Common myeloid progenitor, CD34-positive (primary cell): Measurements from ENCODE around the gene GGPS1.

Source experiments
- CTCF ChIA-PET: fragments of 350-600 bp; sonication (Branson Sonifier 250); formaldehyde crosslinking; loops from one replicate; lab custom pipeline; 2021; ENCODE audit warnings: antibody characterized with exemption; lab: Charles Lee
- POLR2A ChIA-PET: fragments of 350-600 bp; sonication (Branson Sonifier 250); formaldehyde crosslinking; loops from one replicate; lab custom pipeline; 2021; ENCODE audit warnings: antibody characterized with exemption; lab: Charles Lee
- DNase-seq, 3 donors: peaks; one replicate each; pipeline versions ENCODE4 v3.0.0 to v3.0.0-alpha.2; 2013
- H3K27ac ChIP-seq, 2 experiments: 1 replicate in 1 of 2; 2 replicates in 1 of 2; pipeline ENCODE4 v1.7.0; 2013; ENCODE audit warnings: inconsistent platforms in 2 of 2, low read length in 2 of 2, mild to moderate bottlenecking in 2 of 2, low read depth in 1 of 2, moderate library complexity in 1 of 2; ENCODE audit not compliant: severe bottlenecking in 2 of 2, insufficient read depth in 1 of 2, poor library complexity in 1 of 2
- H3K27me3 ChIP-seq, 5 experiments: replicated peaks in 2 of 5; 1 replicate in 3 of 5; 2 replicates in 2 of 5; pipeline versions ENCODE4 v1.6.1 to v1.7.0; 2013; ENCODE audit warnings: low read length in 4 of 5, mild to moderate bottlenecking in 2 of 5, moderate library complexity in 2 of 5, inconsistent platforms in 1 of 5; ENCODE audit not compliant: insufficient read depth in 5 of 5, control insufficient read depth in 4 of 5
- H3K36me3 ChIP-seq, 4 experiments: 1 replicate in 2 of 4; 2 replicates in 2 of 4; pipeline versions ENCODE4 v1.6.1 to v1.7.0; 2013; ENCODE audit warnings: low read length in 3 of 4, control low read depth in 1 of 4, mild to moderate bottlenecking in 1 of 4; ENCODE audit not compliant: control insufficient read depth in 4 of 4, insufficient read depth in 4 of 4
- H3K4me1 ChIP-seq, 4 experiments: 1 replicate in 3 of 4; 2 replicates in 1 of 4; pipeline versions ENCODE4 v1.6.1 to v1.7.1; 2013; ENCODE audit warnings: low read length in 3 of 4, mild to moderate bottlenecking in 3 of 4, control low read depth in 1 of 4, inconsistent platforms in 1 of 4, moderate library complexity in 1 of 4; ENCODE audit not compliant: control insufficient read depth in 4 of 4, insufficient read depth in 4 of 4; ENCODE audit errors: control extremely low read depth in 1 of 4
- H3K4me3 ChIP-seq, 7 experiments: 1 replicate in 4 of 7; 2 replicates in 3 of 7; pipeline versions ENCODE4 v1.5.1 to v1.7.0; 2013; ENCODE audit warnings: mild to moderate bottlenecking in 7 of 7, low read length in 6 of 7, moderate library complexity in 6 of 7, inconsistent platforms in 2 of 7, low read depth in 2 of 7, control low read depth in 1 of 7; ENCODE audit not compliant: insufficient read depth in 4 of 7, control insufficient read depth in 1 of 7; ENCODE audit errors: extremely low read depth in 1 of 7
- H3K9me3 ChIP-seq, 5 experiments: 1 replicate in 4 of 5; 2 replicates in 1 of 5; pipeline versions ENCODE4 v1.6.1 to v1.7.1; 2013; ENCODE audit warnings: low read length in 4 of 5, mild to moderate bottlenecking in 2 of 5, inconsistent platforms in 1 of 5, low read depth in 1 of 5, moderate library complexity in 1 of 5; ENCODE audit not compliant: control insufficient read depth in 4 of 5, insufficient read depth in 2 of 5; ENCODE audit errors: control extremely low read depth in 1 of 5
- WGBS: methylation state at CpG from one replicate; pipeline ENCODE4 v1.1.5; 2013; ENCODE audit not compliant: insufficient coverage; 5-methylcytosine and 5-hydroxymethylcytosine counted together

GGPS1 gene

DNA sequence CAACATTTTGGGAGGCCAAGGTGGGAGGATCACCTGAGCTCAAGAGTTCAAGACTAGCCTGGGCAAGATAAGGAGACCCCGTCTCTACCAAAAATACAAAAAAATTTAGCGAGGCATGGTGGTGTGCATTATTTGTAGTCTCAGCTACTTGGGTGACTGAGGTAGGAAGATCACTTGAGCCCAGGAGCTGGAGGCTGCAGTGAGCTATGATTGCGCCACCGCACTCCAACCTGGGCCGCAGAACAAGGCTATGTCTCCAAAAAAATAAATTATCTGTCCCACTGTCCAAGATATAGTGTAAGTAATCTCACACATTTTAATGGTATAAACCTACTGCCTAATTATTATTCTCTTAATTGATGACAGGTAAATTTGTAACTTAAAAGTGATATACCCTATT is 13.2 kb upstream of the GGPS1 start:
- 100% methylated on average over 2 of the region's 5 CpGs for WGBS
- Histone ChIP-seq H3K27me3 (no peaks in the 10 kb centered on the region), H3K36me3 (peaks cover 7 to 22% (median 11%) of the 10 kb centered on the region in 4 experiments), H3K9me3 (no peaks in the 10 kb centered on the region), H3K4me1 (peaks cover 0 to 13% (median 6%) of the 10 kb centered on the region in 4 experiments), H3K4me3 (no peak overlapping the region), H3K27ac (no peak overlapping the region)
- no peak for DNase-seq
- POLR2A ChIA-PET: no interaction called here
- CTCF ChIA-PET: interaction anchor here (1.0 to 2.1 kb wide), 4 partner anchors 8 to 40 kb away, joined by 3 to 5 read pairs (median 3); no protein-coding TSS in a partner anchor

DNA sequence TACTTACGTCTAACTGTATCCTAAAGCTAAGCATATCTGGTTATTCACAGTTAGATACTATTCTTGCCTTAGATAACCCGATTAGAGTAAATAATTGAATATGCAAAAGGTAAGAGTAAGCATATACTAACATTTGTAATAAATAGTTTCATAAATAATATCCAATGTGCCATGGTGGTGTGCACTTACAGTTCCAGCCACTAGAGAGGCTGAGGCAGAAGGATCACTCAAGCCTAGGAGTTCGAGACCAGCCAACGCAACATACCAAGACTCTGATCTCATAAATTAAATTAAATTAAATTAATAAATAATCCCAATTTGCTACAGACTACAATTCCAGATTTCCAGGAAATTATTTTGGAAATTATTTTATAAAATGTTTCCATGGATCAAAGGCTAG is 12.6 kb upstream of the GGPS1 start:
- H3K27ac ChIP-seq: no peak overlapping the region
- no peaks in the 10 kb centered on the region for H3K9me3 ChIP-seq
- DNase-seq: no peak
- ChIA-PET POLR2A (no interaction called here), CTCF (interaction anchor here (1.1 to 2.1 kb wide), 3 partner anchors 9 to 15 kb away, joined by 3 to 5 read pairs (median 3); no protein-coding TSS in a partner anchor)
- WGBS: no CpG with 5 or more reads among the region's 4 CpGs
- H3K4me1 ChIP-seq: peaks cover 0 to 13% (median 5%) of the 10 kb centered on the region in 4 experiments
- H3K36me3 ChIP-seq: peaks cover 7 to 25% (median 11%) of the 10 kb centered on the region in 4 experiments
- no peak overlapping the region for H3K4me3 ChIP-seq
- no peaks in the 10 kb centered on the region for H3K27me3 ChIP-seq

DNA sequence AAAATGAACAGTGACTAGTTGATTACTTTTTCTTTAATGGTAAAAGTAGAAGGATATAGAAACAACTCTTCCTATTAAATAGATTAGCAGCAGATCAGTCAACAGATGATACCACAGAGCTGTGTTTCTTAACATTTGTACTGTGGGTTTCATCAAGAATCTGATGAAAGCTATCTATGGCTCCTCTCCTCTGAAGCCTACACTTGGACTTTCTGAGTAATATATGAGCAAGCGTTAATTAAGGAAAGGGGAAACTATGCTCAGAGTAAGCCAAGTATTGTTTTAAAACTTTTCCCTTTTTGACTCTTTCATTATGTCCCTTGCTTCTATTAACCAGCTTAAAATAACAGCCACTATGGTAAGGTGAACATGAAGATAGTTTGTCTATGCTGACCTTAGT is 11.2 kb upstream of the GGPS1 start:
- H3K36me3 ChIP-seq: peaks cover 0 to 25% (median 13%) of the 10 kb centered on the region in 4 experiments
- WGBS: no CpG with 5 or more reads among the region's 1 CpG
- H3K27ac ChIP-seq: no peak overlapping the region
- DNase-seq: no peak
- H3K9me3 ChIP-seq: no peaks in the 10 kb centered on the region
- peaks cover 0 to 13% (median 4%) of the 10 kb centered on the region in 4 experiments for H3K4me1 ChIP-seq
- H3K4me3 ChIP-seq: no peak overlapping the region
- H3K27me3 ChIP-seq: no peaks in the 10 kb centered on the region
- ChIA-PET POLR2A (interaction anchor here (0.7 kb wide), 1 partner anchor 58 kb away, joined by 3 read pairs; no protein-coding TSS in a partner anchor), CTCF (interaction anchor here (1.2 to 1.5 kb wide), 2 partner anchors 14 to 47 kb away, joined by 3 read pairs; no protein-coding TSS in a partner anchor)

DNA sequence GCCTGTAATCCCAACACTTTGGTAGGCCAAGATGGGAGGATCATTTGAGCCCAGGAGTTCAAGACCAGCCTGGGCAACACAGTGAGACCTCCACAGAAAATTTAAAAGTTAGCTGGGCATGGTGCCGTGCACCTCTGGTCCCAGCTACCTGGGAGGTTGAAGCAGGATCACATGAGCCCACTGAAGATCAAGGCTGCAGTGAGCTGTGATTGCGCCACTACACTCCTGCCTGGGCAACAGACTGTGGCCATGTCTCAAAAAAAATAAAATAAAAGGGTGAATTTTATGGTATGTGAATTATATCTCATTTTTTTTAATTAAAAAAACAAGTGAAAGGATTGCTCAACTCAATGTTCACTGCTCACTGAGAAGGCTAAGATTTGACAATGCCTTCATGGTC is 9.1 kb upstream of the GGPS1 start:
- POLR2A ChIA-PET: no interaction called here
- peaks cover 0 to 13% (median 5%) of the 10 kb centered on the region in 4 experiments for H3K4me1 ChIP-seq

DNA sequence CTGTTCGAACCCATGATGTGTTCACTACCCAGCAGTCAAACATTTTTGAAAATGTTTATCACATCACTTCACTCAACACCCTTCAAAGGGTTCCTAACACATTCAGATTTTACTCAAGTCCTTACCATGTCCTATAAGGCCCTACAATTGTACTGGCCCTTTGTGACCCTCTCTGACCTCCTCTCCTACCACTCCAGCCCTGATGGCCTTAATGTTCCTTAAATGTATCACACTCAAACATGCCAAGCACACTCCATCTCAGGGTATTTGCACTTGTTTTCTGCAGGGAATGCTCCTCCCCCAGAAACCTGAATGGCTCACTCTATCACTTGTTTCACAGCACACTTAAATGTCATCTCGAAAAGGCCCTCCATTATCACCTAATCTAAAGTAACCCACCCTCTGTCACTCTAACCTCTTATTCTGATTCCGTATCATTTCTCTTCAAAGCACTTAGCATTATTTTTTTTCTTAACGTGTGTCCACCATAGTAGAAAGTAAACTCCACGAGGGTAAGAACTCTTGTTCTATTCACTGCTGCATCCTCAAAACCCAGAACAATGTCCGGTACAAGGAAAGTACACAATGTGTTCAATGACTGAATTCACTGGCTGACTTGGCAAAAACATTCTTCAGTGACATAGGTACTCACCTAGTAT is 7.7 kb upstream of the GGPS1 start:
- Histone ChIP-seq H3K27me3 (no peaks in the 10 kb centered on the region), H3K27ac (no peak overlapping the region), H3K4me3 (no peak overlapping the region), H3K4me1 (peaks cover 5 to 22% (median 15%) of the 10 kb centered on the region in 4 experiments), H3K9me3 (no peaks in the 10 kb centered on the region), H3K36me3 (peaks cover 0 to 28% (median 14%) of the 10 kb centered on the region in 4 experiments)
- CTCF ChIA-PET: no interaction called here
- POLR2A ChIA-PET: no interaction called here
- DNase-seq: no peak
- 94% methylated on average over 6 of the region's 6 CpGs for WGBS

More for the DNA sequence above, 9.1 kb upstream of the GGPS1 start:
- no peak overlapping the region for H3K4me3 ChIP-seq
- DNase-seq: no peak
- H3K9me3 ChIP-seq: no peaks in the 10 kb centered on the region
- CTCF ChIA-PET: interaction anchor here (0.6 to 1.2 kb wide), 2 partner anchors 11 to 28 kb away, joined by 3 read pairs; no protein-coding TSS in a partner anchor
- peaks cover 0 to 28% (median 14%) of the 10 kb centered on the region in 4 experiments for H3K36me3 ChIP-seq
- peak overlapping the region in 1 of 2 experiments; percentile 11 for H3K27ac ChIP-seq
- no peaks in the 10 kb centered on the region for H3K27me3 ChIP-seq
- 86% methylated on average over 1 of the region's 2 CpGs for WGBS

DNA sequence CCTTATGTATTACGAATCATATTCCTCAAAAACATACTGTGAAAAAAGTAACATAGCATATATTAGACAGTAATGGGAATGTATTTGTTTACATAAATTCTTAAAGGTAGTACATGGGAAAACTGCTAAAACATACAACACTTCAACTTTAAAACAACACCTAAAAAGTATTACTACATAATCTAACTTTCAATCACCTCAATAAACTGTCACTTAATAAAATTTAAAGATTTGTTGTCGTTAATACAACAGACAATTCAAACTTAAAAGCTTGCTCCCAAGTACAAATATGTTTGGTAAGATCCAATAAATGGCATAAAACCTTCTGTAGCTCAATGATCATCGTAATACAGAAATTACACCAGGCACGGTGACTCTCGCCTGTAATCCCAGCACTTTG is 4.1 kb upstream of the GGPS1 start:
- POLR2A ChIA-PET: no interaction called here
- H3K36me3 ChIP-seq: peaks cover 0 to 19% (median 11%) of the 10 kb centered on the region in 4 experiments
- H3K27me3 ChIP-seq: no peaks in the 10 kb centered on the region
- no peak overlapping the region for H3K27ac ChIP-seq
- 100% methylated on average over 2 of the region's 5 CpGs for WGBS
- peaks cover 12 to 31% (median 21%) of the 10 kb centered on the region in 4 experiments for H3K4me1 ChIP-seq
- CTCF ChIA-PET: interaction anchor here (0.7 to 1.5 kb wide), 7 partner anchors 13 to 92 kb away, joined by 3 to 6 read pairs (median 3); no protein-coding TSS in a partner anchor
- no peaks in the 10 kb centered on the region for H3K9me3 ChIP-seq
- DNase-seq: no peak
- H3K4me3 ChIP-seq: peak overlapping the region in 1 of 7 experiments; percentile 5

DNA sequence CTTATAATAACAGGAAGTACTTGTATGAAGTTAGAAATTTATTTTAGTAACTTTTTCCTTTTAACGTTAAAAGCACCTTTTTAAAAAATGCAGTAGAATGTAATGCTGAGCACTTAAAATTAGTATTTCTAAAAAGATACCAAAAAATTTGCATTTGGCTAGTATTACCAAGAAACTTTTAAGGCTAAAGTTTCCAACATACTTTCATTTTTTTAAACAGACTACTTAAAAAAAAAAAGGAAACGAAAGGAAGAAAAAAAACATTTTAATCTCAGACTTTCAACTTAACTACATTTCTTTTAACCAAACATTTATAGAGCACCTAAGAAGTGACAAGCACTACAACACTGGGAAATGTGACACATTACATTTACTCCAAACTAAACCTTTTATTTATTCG is 3.2 kb upstream of the GGPS1 start:
- Histone ChIP-seq H3K36me3 (peaks cover 0 to 14% (median 11%) of the 10 kb centered on the region in 4 experiments), H3K4me1 (peaks cover 18 to 36% (median 28%) of the 10 kb centered on the region in 4 experiments), H3K9me3 (no peaks in the 10 kb centered on the region), H3K27ac (peak overlapping the region; percentile 20 to 71), H3K4me3 (peak overlapping the region in 5 of 7 experiments; percentile 46 to 99 (median 92)), H3K27me3 (no peaks in the 10 kb centered on the region)
- ChIA-PET CTCF (interaction anchor here (0.7 to 1.5 kb wide), 6 partner anchors 14 to 91 kb away, joined by 3 to 6 read pairs (median 3); no protein-coding TSS in a partner anchor), POLR2A (interaction anchor here (0.8 kb wide), 1 partner anchor 29 kb away, joined by 3 read pairs; no protein-coding TSS in a partner anchor)
- DNase-seq: no peak
- WGBS: no CpG with 5 or more reads among the region's 3 CpGs
